K562 (cell line): ENCODE results near the gene FAM171A1. TPM values are rescaled to one million over a fixed set of nuclear protein-coding genes. Genes with fewer than 3 reads are reported as not detected.

Source experiments
- ATAC-seq: fragments of 200-7000 bp; cut with Tn5 transposase; 3 replicates; pipeline ENCODE4 v1.9.1; 2020; ENCODE audit warnings: moderate library complexity
- BruUV-seq: library from RNA; stranded (reverse); fragments of 400-500 nt; replicated peaks from 2 replicates; lab custom pipeline; 2021; lab: Mats Ljungman, UMichigan
- CTCF ChIA-PET: fragments of 300-600 bp; formaldehyde crosslinking; extraction: SDS; loops from one replicate; lab custom pipeline; 2021; ENCODE audit warnings: low intra/inter-chr PET ratio; lab: Yijun Ruan, JAX
- POLR2A ChIA-PET: fragments of 300-600, 350-650 bp; sonication (Branson Sonifier 250); formaldehyde crosslinking; extraction: SDS; loops from one replicate; lab custom pipeline; 2021; ENCODE audit warnings: antibody characterized with exemption, inconsistent platforms; lab: Yijun Ruan, JAX
- DNase-seq, 4 experiments: peaks; one replicate each; pipeline versions ENCODE4 v3.0.0 to v3.0.0-alpha.2; 2011 to 2018; ENCODE audit warnings: low spot score in 3 of 4, mixed read lengths in 3 of 4; ENCODE audit errors: extremely low read depth in 1 of 4
- FAIRE-seq: peaks from 2 replicates; lab custom pipeline; 2011; peaks lifted over from hg19 to GRCh38; lab: Jason Lieb, UNC
- H2AFZ ChIP-seq: 2 replicates; pipeline ENCODE4 v1.6.0; 2011; ENCODE audit warnings: low read depth, low read length, control low read depth, inconsistent platforms
- H3K27ac ChIP-seq: fragments of 200-600 bp; 3 replicates; pipeline ENCODE4 v1.8.0; 2011; ENCODE audit warnings: low read depth, mild to moderate bottlenecking, control low read depth, inconsistent platforms, low read length, moderate library complexity, mixed read lengths; ENCODE audit errors: extremely low read depth
- H3K27me3 ChIP-seq, 2 experiments: fragments of 300-600 bp in 1 of 2; 2 replicates in 1 of 2; 3 replicates in 1 of 2; pipeline versions ENCODE4 v1.6.0 to v1.8.0; 2011; ENCODE audit warnings: inconsistent platforms in 2 of 2, low read length in 2 of 2, mild to moderate bottlenecking in 1 of 2, mixed read lengths in 1 of 2, moderate library complexity in 1 of 2; ENCODE audit not compliant: control insufficient read depth in 2 of 2, insufficient read depth in 2 of 2
- H3K36me3 ChIP-seq: fragments of 300-600 bp; 3 replicates; pipeline ENCODE4 v1.8.0; 2011; ENCODE audit warnings: mild to moderate bottlenecking, low read length, inconsistent platforms; ENCODE audit not compliant: control insufficient read depth, insufficient read depth
- H3K4me1 ChIP-seq, 2 experiments: fragments of 200-600 bp in 1 of 2; replicated peaks in 1 of 2; 2 replicates in 1 of 2; 3 replicates in 1 of 2; pipeline versions ENCODE4 v1.5.1 to v1.8.0; 2011; ENCODE audit warnings: inconsistent platforms in 2 of 2, low read length in 2 of 2, mild to moderate bottlenecking in 1 of 2, mixed read lengths in 1 of 2, moderate library complexity in 1 of 2; ENCODE audit not compliant: control insufficient read depth in 2 of 2, insufficient read depth in 2 of 2
- H3K4me2 ChIP-seq: 2 replicates; pipeline ENCODE4 v1.6.1; 2011; ENCODE audit warnings: low read length, control low read depth, inconsistent platforms, mixed read lengths; ENCODE audit not compliant: insufficient read depth
- H3K4me3 ChIP-seq: fragments of 200-600 bp; sonication (generic), shearing (Covaris generic); 2 replicates; pipeline ENCODE4 v1.5.1; 2016; ENCODE audit warnings: control low read depth, inconsistent platforms
- H3K79me2 ChIP-seq: fragments of 200-600 bp; 3 replicates; pipeline ENCODE4 v1.8.0; 2011; ENCODE audit warnings: low read length, inconsistent platforms; ENCODE audit not compliant: control insufficient read depth, insufficient read depth
- H3K9ac ChIP-seq, 2 experiments: 2 replicates each; pipeline versions ENCODE4 v1.6.0 to v1.6.1; 2011; ENCODE audit warnings: low read depth in 2 of 2, low read length in 2 of 2, control low read depth in 1 of 2, inconsistent platforms in 1 of 2, mild to moderate bottlenecking in 1 of 2, mixed read lengths in 1 of 2; ENCODE audit not compliant: insufficient read depth in 1 of 2
- H3K9me1 ChIP-seq: one replicate; pipeline ENCODE4 v1.6.0; 2011; ENCODE audit warnings: inconsistent platforms, mild to moderate bottlenecking, low read length, moderate library complexity; ENCODE audit not compliant: control insufficient read depth, insufficient read depth
- H3K9me3 ChIP-seq: replicated peaks from 2 replicates; pipeline ENCODE4 v1.5.1; 2011; ENCODE audit warnings: low read depth, low read length, inconsistent platforms; ENCODE audit not compliant: control insufficient read depth, insufficient read depth
- H4K20me1 ChIP-seq: replicated peaks from 2 replicates; pipeline ENCODE4 v1.6.1; 2011; ENCODE audit warnings: low read length, inconsistent platforms, mixed read lengths; ENCODE audit not compliant: control insufficient read depth, insufficient read depth
- BRF1 ChIP-seq: IDR thresholded peaks from 3 replicates; pipeline ENCODE4 v1.6.1; 2011; ENCODE audit warnings: borderline replicate concordance, mild to moderate bottlenecking; ENCODE audit not compliant: insufficient read length; ENCODE audit errors: extremely low read depth
- DIDO1 ChIP-seq: fragments of 450-650 bp; IDR thresholded peaks from 2 replicates; pipeline ENCODE4 v1.6.1; 2016; ENCODE audit warnings: low read depth, missing biosample characterization, missing genetic modification characterization
- WGBS: fragments of 100-300 bp; shearing (Covaris generic); methylation state at CpG from one replicate; pipeline ENCODE4 v1.1.6; 2016; ENCODE audit warnings: low coverage, mixed read lengths; ENCODE audit not compliant: insufficient coverage; ENCODE audit errors: missing lambda C conversion rate; 5-methylcytosine and 5-hydroxymethylcytosine counted together
- in situ Hi-C: fragments of 300-500 bp; cut with MboI; formaldehyde crosslinking; loops from 4 replicates; pipeline ENCODE4 v1.15.0; 2018; ENCODE audit warnings: inconsistent platforms, mixed read lengths
- intact Hi-C: fragments of 100-400 bp; cut with micrococcal nuclease; formaldehyde crosslinking; loops from 2 replicates; pipeline ENCODE4 v1.14.2; 2022
- polyA plus RNA-seq, 8 experiments: library from polyadenylated mRNA; depleted of rRNA in 4 of 8; stranded (reverse) in 5 of 8; unstranded in 3 of 8; fragments of >200 nt; fragmentation: Nextera tagmentation in 2 of 8; fragmentation: Illumina TruSeq in 1 of 8; extraction: Ambion mirVana in 2 of 8; extraction: Trizol in 1 of 8; gene quantifications; 2 replicates each; pipeline versions ENCODE4 v1.2.1 to v1.2.3, GENCODE V29; 2011 to 2014; ENCODE audit warnings: inconsistent platforms in 1 of 8, missing spikeins in 1 of 8
- total RNA-seq, 7 experiments: library from RNA; depleted of rRNA in 6 of 7; stranded (reverse); fragments of >200 nt in 6 of 7; fragmentation: Illumina TruSeq in 2 of 7; extraction: Trizol in 2 of 7; gene quantifications; 2 replicates each; pipeline versions ENCODE4 v1.2.1 to v1.2.3, GENCODE V29; 2011 to 2021; ENCODE audit warnings: low replicate concordance in 1 of 7
- TF ChIP-seq, protein P1 (sequence below), 2 experiments: fragments of 450-650 bp; formaldehyde crosslinking in 1 of 2; IDR thresholded peaks; 2 replicates each; pipeline versions ENCODE4 v1.4.0 to v1.6.1; 2014 to 2020; ENCODE audit warnings: mild to moderate bottlenecking in 2 of 2, borderline replicate concordance in 1 of 2, low read depth in 1 of 2
- TF ChIP-seq, protein P2 (sequence below), 2 experiments: fragments of 450-650 bp in 1 of 2; sonication (generic) in 1 of 2; formaldehyde crosslinking in 1 of 2; IDR thresholded peaks; 2 replicates each; pipeline versions ENCODE4 v1.7.1 to v1.9.0; 2016 to 2022; ENCODE audit warnings: inconsistent platforms in 1 of 2, mild to moderate bottlenecking in 1 of 2, missing genetic modification reagents in 1 of 2

FAM171A1 gene
- total and polyA plus RNA-seq, 9 of the 15 experiments (the other 6 are each of a cell fraction or from before 2014, with no cell fraction given), result 0.51 to 8.2 (median 4.8) TPM

DNA sequence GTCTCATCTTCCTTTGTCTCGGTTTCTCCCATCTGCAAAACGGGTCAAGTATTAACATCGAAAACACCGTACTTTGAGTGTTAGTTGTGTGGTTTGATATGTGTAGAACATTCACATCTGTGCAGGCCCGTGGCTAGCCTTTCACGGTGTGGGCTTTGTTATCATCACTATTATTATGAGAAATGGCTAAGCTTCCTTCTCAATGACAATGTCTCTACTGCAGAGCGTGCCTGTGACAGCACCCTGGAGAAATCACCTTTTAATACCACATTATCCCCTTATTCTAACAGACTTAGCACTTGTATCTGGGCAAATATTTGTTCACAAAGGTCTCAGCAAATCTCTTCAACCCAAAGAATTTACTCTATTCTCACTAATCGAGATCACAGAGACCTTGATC lies 55.8 kb downstream of the FAM171A1 start:
- CTCF ChIA-PET, result no interaction called here
- Histone ChIP-seq H3K27me3 (no peaks in the 10 kb centered on the region), H3K4me1 (peaks cover 6 to 23% of the 10 kb centered on the region in 2 experiments), H3K4me2 (no peak overlapping the region), H4K20me1 (no peaks in the 10 kb centered on the region), H3K9me3 (no peaks in the 10 kb centered on the region; the same call in 1 of the 2 replicates), H3K9ac (no peak overlapping the region), H3K36me3 (no peaks in the 10 kb centered on the region), H3K9me1 (no peaks in the 10 kb centered on the region), H2AFZ (0 out of 2 replicates have a peak overlapping the region, but pooled peaks have one; percentile 7), H3K4me3 (no peak overlapping the region), H3K79me2 (no peaks in the 10 kb centered on the region), H3K27ac (no peak overlapping the region)
- WGBS, result 77% methylated on average over 8 of the region's 8 CpGs
- POLR2A ChIA-PET, result no interaction called here
- BruUV-seq, result no TSS peak
- no peak for ATAC-seq
- intact Hi-C loops, result no loop called here
- peak; percentile 37 for FAIRE-seq
- no peak for DNase-seq
- in situ Hi-C loops, result no loop called here
- TF ChIP-seq, protein P1, sequence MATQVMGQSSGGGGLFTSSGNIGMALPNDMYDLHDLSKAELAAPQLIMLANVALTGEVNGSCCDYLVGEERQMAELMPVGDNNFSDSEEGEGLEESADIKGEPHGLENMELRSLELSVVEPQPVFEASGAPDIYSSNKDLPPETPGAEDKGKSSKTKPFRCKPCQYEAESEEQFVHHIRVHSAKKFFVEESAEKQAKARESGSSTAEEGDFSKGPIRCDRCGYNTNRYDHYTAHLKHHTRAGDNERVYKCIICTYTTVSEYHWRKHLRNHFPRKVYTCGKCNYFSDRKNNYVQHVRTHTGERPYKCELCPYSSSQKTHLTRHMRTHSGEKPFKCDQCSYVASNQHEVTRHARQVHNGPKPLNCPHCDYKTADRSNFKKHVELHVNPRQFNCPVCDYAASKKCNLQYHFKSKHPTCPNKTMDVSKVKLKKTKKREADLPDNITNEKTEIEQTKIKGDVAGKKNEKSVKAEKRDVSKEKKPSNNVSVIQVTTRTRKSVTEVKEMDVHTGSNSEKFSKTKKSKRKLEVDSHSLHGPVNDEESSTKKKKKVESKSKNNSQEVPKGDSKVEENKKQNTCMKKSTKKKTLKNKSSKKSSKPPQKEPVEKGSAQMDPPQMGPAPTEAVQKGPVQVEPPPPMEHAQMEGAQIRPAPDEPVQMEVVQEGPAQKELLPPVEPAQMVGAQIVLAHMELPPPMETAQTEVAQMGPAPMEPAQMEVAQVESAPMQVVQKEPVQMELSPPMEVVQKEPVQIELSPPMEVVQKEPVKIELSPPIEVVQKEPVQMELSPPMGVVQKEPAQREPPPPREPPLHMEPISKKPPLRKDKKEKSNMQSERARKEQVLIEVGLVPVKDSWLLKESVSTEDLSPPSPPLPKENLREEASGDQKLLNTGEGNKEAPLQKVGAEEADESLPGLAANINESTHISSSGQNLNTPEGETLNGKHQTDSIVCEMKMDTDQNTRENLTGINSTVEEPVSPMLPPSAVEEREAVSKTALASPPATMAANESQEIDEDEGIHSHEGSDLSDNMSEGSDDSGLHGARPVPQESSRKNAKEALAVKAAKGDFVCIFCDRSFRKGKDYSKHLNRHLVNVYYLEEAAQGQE (IDR thresholded peaks at IDR 0.05; ENCODE audit: borderline replicate concordance), result no peak
- TF ChIP-seq, protein P1 (CRISPR knock-in tag; IDR thresholded peaks at IDR 0.05; ENCODE audit: low read depth), result no peak
- no peak for TF ChIP-seq BRF1
- TF ChIP-seq, protein P2, sequence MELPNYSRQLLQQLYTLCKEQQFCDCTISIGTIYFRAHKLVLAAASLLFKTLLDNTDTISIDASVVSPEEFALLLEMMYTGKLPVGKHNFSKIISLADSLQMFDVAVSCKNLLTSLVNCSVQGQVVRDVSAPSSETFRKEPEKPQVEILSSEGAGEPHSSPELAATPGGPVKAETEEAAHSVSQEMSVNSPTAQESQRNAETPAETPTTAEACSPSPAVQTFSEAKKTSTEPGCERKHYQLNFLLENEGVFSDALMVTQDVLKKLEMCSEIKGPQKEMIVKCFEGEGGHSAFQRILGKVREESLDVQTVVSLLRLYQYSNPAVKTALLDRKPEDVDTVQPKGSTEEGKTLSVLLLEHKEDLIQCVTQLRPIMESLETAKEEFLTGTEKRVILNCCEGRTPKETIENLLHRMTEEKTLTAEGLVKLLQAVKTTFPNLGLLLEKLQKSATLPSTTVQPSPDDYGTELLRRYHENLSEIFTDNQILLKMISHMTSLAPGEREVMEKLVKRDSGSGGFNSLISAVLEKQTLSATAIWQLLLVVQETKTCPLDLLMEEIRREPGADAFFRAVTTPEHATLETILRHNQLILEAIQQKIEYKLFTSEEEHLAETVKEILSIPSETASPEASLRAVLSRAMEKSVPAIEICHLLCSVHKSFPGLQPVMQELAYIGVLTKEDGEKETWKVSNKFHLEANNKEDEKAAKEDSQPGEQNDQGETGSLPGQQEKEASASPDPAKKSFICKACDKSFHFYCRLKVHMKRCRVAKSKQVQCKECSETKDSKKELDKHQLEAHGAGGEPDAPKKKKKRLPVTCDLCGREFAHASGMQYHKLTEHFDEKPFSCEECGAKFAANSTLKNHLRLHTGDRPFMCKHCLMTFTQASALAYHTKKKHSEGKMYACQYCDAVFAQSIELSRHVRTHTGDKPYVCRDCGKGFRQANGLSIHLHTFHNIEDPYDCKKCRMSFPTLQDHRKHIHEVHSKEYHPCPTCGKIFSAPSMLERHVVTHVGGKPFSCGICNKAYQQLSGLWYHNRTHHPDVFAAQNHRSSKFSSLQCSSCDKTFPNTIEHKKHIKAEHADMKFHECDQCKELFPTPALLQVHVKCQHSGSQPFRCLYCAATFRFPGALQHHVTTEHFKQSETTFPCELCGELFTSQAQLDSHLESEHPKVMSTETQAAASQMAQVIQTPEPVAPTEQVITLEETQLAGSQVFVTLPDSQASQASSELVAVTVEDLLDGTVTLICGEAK (IDR thresholded peaks at IDR 0.05), result no peak
- TF ChIP-seq, protein P2 (CRISPR knock-in tag; IDR thresholded peaks at IDR 0.05), result no peak
- TF ChIP-seq DIDO1 (tag), result no peak
